NT2/D1 (cell line): ENCODE measurements around the gene AGBL4.
A peak's percentile ranks its signal among the peaks of the same experiment; 100 is the strongest.

Experiments used
- DNase-seq: peaks from one replicate; pipeline ENCODE4 v3.0.0-alpha.2; 2011; ENCODE audit warnings: low read depth, low spot score
- H3K27me3 ChIP-seq: 2 replicates; pipeline ENCODE4 v1.6.0; 2011; ENCODE audit warnings: mild to moderate bottlenecking; ENCODE audit not compliant: insufficient read length, insufficient read depth
- H3K36me3 ChIP-seq: 2 replicates; pipeline ENCODE4 v1.6.1; 2011; ENCODE audit warnings: mild to moderate bottlenecking, low read length, mixed read lengths; ENCODE audit not compliant: insufficient read depth, insufficient read length
- H3K4me1 ChIP-seq: 2 replicates; pipeline ENCODE4 v1.5.1; 2011; ENCODE audit not compliant: insufficient read depth, insufficient read length
- H3K4me3 ChIP-seq: 2 replicates; pipeline ENCODE4 v1.5.1; 2011; ENCODE audit warnings: low read depth; ENCODE audit not compliant: insufficient read length
- H3K9ac ChIP-seq: 2 replicates; pipeline ENCODE4 v1.6.0; 2011; ENCODE audit warnings: low read depth; ENCODE audit not compliant: insufficient read length
- H3K9me3 ChIP-seq: 2 replicates; pipeline ENCODE4 v1.5.1; 2011; ENCODE audit warnings: mild to moderate bottlenecking, low read length; ENCODE audit not compliant: insufficient read depth
- SUZ12 ChIP-seq: IDR thresholded peaks from 2 replicates; pipeline ENCODE4 v1.6.1; 2011; ENCODE audit not compliant: insufficient read length, insufficient read depth; ENCODE audit errors: extremely low read depth
- YY1 ChIP-seq: IDR thresholded peaks from 2 replicates; pipeline ENCODE4 v1.6.1; 2011; ENCODE audit not compliant: insufficient read length, insufficient read depth
- ZNF274 ChIP-seq: IDR thresholded peaks from 2 replicates; pipeline ENCODE4 v1.6.1; 2011; ENCODE audit warnings: mild to moderate bottlenecking, low read depth, low read length

AGBL4 gene

DNA sequence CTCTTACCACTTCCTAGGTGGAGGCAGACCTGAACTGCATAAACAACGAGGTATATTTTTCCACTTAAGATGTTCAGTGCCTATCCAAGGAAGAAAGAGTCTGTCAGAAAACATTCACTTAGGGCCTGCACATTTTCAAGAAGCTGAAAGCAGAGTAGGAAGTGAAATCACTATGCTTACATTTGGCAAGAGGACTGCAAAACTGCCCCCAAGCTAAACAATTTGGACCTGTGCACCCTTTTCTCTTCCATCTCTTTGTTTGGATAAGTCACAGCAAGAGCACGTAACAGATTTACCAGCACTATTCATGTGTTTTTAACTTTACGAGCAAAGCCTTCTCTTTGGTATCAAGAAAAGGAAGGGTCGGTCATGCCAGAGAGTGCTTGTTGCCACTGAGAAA, 1233.9 kb downstream of the AGBL4 start:
- Histone ChIP-seq H3K9ac (no peak overlapping the region), H3K36me3 (no peaks in the 10 kb centered on the region), H3K27me3 (no peaks in the 10 kb centered on the region), H3K4me3 (no peak overlapping the region), H3K4me1 (no peaks in the 10 kb centered on the region), H3K9me3 (no peaks in the 10 kb centered on the region)
- TF ChIP-seq SUZ12 (no peak), ZNF274 (no peak), YY1 (no peak)
- no peak for DNase-seq

DNA sequence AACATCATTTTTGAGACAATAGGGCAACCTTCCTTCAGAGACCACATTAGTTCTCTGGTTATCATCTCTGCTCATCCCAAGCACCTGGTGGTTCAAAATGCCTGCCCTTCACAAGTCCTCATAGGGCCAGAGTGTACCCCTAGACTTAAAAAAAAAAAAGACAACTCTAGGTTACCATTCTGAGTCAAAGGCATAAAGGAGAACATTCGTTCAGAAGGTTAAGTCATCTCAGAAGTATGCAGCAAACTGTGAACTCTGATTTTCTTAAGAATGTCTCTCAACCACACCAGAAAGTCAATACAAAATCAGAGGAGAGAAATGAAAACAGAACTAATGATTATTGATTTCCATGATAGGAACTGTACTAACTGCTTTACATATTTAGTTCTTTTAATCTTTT, 1237.9 kb downstream of the AGBL4 start:
- no peaks in the 10 kb centered on the region for H3K4me1 ChIP-seq
- DNase-seq, result no peak
- TF ChIP-seq ZNF274 (no peak), YY1 (no peak), SUZ12 (no peak)
- no peaks in the 10 kb centered on the region for H3K36me3 ChIP-seq
- H3K27me3 ChIP-seq, result no peaks in the 10 kb centered on the region
- no peak overlapping the region for H3K9ac ChIP-seq
- no peak overlapping the region for H3K4me3 ChIP-seq
- no peaks in the 10 kb centered on the region for H3K9me3 ChIP-seq

DNA sequence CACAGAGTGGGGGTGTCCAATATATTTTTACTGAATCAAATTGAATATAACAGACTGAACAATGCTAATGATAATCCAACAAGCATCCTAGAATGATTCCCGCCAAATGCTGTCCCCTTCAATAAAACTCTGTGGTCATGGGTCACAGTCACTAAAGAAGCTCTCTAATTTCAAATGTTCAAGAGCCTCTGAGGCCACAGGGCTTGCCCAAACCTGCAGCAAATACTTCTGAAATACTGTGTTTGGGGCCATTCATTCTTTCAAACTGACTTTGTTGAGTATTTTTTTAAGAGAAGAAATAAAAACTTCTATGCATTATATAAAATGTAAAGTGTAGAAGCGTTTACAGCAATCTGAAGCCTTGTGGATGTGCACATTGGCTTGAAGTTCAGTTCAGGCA, 1239.5 kb downstream of the AGBL4 start:
- Histone ChIP-seq H3K9ac (no peak overlapping the region), H3K4me1 (no peaks in the 10 kb centered on the region), H3K36me3 (no peaks in the 10 kb centered on the region), H3K4me3 (no peak overlapping the region), H3K27me3 (no peaks in the 10 kb centered on the region), H3K9me3 (no peaks in the 10 kb centered on the region)
- DNase-seq, result no peak
- TF ChIP-seq ZNF274 (no peak), SUZ12 (no peak), YY1 (no peak)

DNA sequence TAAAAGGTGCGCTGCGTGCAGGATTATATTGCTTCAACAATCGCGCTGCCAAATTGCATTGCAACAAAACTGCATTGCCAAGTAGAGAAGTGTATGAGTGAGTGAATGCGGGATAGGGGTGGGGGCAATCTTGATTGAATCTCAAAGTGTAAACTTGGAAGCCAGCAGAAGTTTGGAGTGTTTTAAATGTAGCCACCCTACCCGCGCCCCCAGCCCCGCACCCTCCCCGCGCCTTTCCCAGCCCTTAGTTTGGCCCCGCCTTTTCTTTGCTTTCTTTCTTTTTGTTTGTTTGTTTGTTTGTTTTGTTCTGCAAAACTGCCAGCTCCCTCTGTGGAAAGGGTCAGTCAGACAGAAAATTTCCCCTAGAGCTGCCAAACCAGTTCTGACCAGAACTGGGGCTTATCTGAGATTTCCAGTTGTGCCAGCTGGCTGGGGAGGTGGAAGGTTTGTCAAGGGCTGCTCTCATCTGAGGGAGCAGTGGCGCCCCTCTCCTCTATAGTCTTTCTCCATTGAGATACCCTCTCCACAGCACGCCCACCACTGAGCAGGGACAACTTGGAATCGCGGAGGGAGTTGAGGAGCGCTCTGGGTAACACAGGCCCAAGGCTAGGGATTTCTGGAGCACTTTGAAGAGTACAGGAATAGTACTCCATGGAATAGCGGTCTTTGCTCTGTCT, 1246.4 kb downstream of the AGBL4 start:
- TF ChIP-seq ZNF274 (no peak), YY1 (no peak), SUZ12 (no peak)
- DNase-seq, result no peak
- H3K9me3 ChIP-seq, result no peaks in the 10 kb centered on the region
- H3K36me3 ChIP-seq, result no peaks in the 10 kb centered on the region
- peak overlapping the region; percentile 88 for H3K4me3 ChIP-seq
- H3K4me1 ChIP-seq, result no peaks in the 10 kb centered on the region
- H3K27me3 ChIP-seq, result peaks cover 24% of the 10 kb centered on the region
- H3K9ac ChIP-seq, result peak overlapping the region; percentile 76

DNA sequence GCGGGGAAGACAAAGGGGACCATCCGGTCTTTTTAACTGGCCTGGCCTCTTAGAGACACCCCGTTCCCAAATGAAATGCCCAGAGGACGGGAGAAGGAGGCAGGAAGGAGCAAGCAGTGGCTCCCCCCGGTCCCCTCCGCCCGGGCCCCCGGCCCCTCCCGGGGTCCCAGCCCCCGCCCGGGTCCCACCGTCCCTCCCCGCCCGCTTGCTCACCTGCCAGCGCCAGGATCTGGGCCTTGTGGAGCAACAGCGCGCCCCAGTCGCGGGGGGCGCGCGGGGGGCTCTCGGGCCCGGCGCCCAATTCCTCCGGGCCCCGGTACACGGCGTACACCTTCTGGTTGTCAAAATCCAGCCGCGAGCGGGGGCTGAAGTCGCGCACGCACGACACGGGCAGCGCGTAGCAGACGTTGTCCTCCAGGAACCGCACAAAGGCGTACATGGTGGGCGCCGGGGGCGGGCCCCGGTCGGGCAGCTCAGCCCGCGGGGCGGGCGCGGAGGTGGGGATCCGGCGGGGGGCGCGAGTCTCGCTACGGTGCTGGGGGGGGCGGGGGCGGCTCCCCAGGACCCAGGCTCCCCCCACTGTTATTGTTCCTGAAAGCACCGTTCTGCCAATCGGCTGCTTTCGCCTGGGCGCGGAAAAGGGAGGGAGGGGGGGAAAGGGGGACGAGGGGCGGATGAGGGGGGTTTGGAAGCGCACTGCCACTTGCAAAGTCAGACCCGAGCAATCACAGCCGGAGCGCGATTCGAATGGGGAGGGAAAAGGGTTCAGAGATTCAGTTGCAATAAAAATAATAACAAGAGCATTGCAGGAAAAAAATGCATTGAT, 1247.1 kb downstream of the AGBL4 start, which contains the start of gene BEND5:
Gene BEND5 (minus strand): TSS at position 499 of the 826 bp plus-strand sequence. CDS start 60 bp downstream, at position 439.
- peaks cover 24% of the 10 kb centered on the region for H3K27me3 ChIP-seq
- TF ChIP-seq ZNF274 (no peak), YY1 (no peak), SUZ12 (no peak)

DNA sequence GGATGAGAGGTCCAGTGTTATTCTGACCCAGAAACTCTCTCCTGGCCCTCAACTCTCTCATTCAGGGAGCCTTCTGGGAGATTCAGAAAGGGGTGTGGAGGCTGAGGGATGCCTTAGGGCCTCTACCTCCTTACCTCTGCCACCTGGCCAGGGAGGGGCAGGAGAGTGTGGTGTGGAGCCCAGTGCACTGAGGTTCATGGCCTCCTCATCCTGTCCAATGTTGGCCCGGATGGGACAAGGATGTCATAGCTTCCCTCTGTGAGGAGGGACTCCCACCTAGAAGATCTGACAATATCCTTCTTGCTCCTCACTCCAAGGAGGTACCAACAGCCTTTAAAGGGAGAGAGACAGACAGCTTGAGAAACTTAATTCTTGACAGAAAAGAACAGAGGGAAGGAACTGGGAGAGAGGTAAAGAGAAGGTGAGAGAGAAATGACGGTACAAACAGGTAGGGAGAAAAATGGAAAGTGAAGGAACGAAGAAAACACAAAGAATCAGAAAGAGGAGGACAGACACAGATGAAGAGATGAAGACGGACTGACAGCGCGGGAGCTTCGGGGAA, 1247.8 kb downstream of the AGBL4 start:
- DNase-seq, result no peak
- Histone ChIP-seq H3K4me3 (peak overlapping the region; percentile 88), H3K36me3 (no peaks in the 10 kb centered on the region), H3K27me3 (peaks cover 24% of the 10 kb centered on the region), H3K4me1 (no peaks in the 10 kb centered on the region), H3K9ac (peak overlapping the region; percentile 76), H3K9me3 (no peaks in the 10 kb centered on the region)
- TF ChIP-seq ZNF274 (no peak), SUZ12 (no peak)

More for the DNA sequence above, 1247.1 kb downstream of the AGBL4 start, which contains the start of gene BEND5:
- H3K36me3 ChIP-seq, result no peaks in the 10 kb centered on the region
- H3K9ac ChIP-seq, result peak within 1 kb of the TSS; percentile 76
- DNase-seq, result peak; percentile 70
- no peaks in the 10 kb centered on the region for H3K4me1 ChIP-seq
- H3K4me3 ChIP-seq, result peak within 1 kb of the TSS; percentile 88
- no peaks in the 10 kb centered on the region for H3K9me3 ChIP-seq

DNA sequence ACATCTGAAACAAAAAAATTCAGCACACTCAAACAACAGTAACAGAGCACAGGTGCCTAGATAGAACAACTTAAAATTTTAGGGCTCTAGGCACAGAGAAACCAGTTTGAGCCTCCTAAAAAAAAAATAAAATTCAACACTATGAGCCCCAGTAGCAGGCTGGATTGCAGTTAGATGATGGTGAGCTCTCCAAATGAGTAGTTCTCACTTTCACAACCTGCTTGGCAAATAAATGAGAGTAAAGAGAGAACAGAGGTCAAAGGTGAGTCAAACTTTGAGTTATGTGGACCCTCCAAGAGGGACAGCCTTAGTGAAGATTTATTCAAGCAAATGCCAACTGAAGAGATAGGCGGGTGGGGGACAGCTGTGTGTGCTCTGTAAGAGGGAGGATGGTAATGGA, 1250.6 kb downstream of the AGBL4 start:
- peaks cover 20% of the 10 kb centered on the region for H3K27me3 ChIP-seq
- TF ChIP-seq ZNF274, result no peak
- TF ChIP-seq YY1, result no peak
- TF ChIP-seq SUZ12, result no peak
- no peak overlapping the region for H3K4me3 ChIP-seq
- no peak for DNase-seq
- H3K9ac ChIP-seq, result no peak overlapping the region
- H3K4me1 ChIP-seq, result no peaks in the 10 kb centered on the region
- H3K9me3 ChIP-seq, result no peaks in the 10 kb centered on the region
- no peaks in the 10 kb centered on the region for H3K36me3 ChIP-seq
